ENCODE data around the gene FIGNL2.

DNA sequence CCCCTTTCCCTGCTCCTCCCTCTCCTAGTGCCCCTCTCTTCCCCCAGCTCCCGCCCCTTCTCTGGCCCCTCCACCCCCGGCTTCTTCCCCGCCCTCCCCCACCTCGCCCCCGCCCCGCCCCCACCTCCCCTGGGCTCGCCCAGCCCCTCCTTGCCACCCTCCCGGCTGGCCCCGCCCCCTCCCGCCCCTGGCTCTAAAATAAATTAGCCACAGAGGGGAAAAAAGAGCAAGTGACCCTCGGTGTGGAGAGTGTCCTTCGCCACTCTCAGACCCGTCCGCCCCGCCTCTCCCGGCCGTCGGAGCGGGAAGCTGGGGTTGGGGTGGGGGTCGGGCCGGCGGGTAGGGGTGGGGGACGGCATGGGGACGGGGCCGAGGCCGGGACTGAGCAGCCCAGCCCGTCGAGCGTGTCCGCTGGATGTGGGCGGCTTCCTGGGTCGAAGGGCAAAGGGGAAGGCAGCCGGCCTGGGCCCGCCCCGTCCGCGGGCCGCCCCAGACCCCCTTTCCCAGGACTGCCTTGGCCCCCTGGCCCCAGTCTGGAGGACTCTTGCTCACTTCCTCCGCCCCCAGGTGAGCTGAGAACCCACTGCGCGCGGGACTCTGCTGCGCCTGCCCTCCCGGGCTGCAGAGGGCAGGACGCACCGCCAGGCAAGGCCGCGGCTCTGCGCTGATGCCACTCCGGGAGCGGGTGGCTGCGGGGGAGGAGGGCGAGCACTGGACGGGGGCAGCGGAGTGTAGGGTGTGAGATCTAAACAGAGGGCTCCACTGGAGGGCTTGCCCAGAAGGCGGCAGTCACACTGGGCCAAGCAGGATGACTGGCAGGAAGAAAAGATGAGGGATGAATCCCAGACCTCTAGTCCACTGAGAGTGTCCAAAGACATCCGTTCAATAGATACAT is 570 bp upstream of the FIGNL2 start:
- no peak for TF ChIP-seq POLR2AphosphoS5 (IDR thresholded peaks at IDR 0.05)
- TF ChIP-seq, protein P1, sequence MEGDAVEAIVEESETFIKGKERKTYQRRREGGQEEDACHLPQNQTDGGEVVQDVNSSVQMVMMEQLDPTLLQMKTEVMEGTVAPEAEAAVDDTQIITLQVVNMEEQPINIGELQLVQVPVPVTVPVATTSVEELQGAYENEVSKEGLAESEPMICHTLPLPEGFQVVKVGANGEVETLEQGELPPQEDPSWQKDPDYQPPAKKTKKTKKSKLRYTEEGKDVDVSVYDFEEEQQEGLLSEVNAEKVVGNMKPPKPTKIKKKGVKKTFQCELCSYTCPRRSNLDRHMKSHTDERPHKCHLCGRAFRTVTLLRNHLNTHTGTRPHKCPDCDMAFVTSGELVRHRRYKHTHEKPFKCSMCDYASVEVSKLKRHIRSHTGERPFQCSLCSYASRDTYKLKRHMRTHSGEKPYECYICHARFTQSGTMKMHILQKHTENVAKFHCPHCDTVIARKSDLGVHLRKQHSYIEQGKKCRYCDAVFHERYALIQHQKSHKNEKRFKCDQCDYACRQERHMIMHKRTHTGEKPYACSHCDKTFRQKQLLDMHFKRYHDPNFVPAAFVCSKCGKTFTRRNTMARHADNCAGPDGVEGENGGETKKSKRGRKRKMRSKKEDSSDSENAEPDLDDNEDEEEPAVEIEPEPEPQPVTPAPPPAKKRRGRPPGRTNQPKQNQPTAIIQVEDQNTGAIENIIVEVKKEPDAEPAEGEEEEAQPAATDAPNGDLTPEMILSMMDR (IDR thresholded peaks at IDR 0.05) = peak in 4 of 6 experiments; percentile 10 to 20 (median 18)
- TF ChIP-seq POLR2A (IDR thresholded peaks at IDR 0.05) = no peak
- TF ChIP-seq EP300 (IDR thresholded peaks at IDR 0.05) = no peak

Measured in upper lobe of left lung (tissue), 4 donors.